Measurements from ENCODE around the gene MAPK12. TPM values are rescaled to one million over a fixed set of nuclear protein-coding genes. Genes with fewer than 3 reads are reported as not detected.
A peak's percentile ranks its signal among the peaks of the same experiment; 100 is the strongest.

Gene MAPK12
- total and polyA plus RNA-seq, 2 of the 8 experiments (the other 6 are each of a cell fraction or from before 2014, with no cell fraction given): 17.3 to 20.3 TPM

DNA sequence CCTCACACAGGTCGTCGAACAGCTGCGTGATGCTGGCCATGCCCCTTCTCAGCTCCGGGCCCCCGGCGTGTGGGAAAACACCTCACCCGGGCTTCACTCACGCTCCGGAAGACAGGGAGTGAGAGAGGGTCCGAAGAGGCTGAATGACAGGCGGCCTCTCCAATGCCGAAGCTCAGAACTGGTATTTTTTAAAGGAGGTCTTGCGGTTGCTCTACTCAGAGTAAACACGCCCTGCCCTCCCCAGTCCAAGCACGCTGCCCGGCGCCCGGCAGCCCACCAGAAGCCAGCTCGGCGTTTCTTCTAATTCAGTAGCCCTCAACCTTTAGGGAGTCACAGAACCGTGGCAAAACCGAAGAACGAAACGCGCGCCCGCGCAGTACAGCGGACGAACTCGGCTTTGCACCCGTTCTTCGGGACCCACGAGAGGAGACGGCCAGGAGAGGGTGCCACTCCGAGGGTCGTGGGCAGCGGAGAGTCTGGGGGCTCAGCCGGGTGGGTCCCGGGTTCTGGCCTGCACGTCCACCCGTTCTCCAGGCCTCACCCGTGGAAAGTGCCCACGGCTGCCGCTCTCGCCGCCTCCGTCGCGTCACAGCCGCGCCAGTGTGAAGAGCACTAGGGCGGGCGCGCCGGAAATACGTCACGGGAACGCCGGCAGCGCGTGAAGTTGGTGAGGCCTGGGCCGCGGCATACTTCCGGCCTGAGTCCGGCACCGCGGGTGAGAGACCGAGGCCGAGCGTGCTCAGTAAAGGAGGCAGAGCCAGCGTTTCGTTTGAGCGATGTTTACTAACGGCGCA lies 16.9 kb downstream of the MAPK12 start, which contains the start of gene TUBGCP6 (continued):
- TF ChIP-seq GABPA (IDR thresholded peaks at IDR 0.05; ENCODE audit: borderline replicate concordance, insufficient read depth, low read length) (peak; percentile 96), EZH2 (IDR thresholded peaks at IDR 0.05; ENCODE audit: low read depth, low read length, severe bottlenecking) (no peak), KDM1A (IDR thresholded peaks at IDR 0.05; ENCODE audit: borderline replicate concordance, low read length) (no peak), GTF2F1 (IDR thresholded peaks at IDR 0.05; ENCODE audit: borderline replicate concordance, low read depth, low read length) (no peak), TAF1 (IDR thresholded peaks at IDR 0.05; ENCODE audit: low read depth, low read length) (peak; percentile 82), CHD2 (IDR thresholded peaks at IDR 0.05; ENCODE audit: low read length) (peak; percentile 58; the same call in 1 of the 2 replicates), SP1 (IDR thresholded peaks at IDR 0.05; ENCODE audit: low read depth, low read length) (no peak), SAP30 (IDR thresholded peaks at IDR 0.05; ENCODE audit: insufficient read depth, insufficient replicate concordance, low read length) (no peak), CREB1 (IDR thresholded peaks at IDR 0.05) (peak; percentile 100), TAF7 (optimal IDR thresholded peaks at IDR 0.05; ENCODE audit: borderline replicate concordance, low read depth, low read length) (peak; percentile 64)

All from H1 (cell line).